DMS153 treated with DMSO at 0.1 percent for 48 hours (cell line): ENCODE measurements around the gene TRPT1.
A peak's percentile ranks its signal among the peaks of the same experiment; 100 is the strongest.

ENCODE experiments used
- DNase-seq: peaks from one replicate; lab custom pipeline; 2025; ENCODE audit not compliant: unreplicated experiment; lab: John Stamatoyannopoulos, UW

The TRPT1 gene

GRCh38 chr11:64231546-64231945 is 5.6 kb upstream of the TRPT1 start:
- no peak for DNase-seq

GRCh38 chr11:64230985-64231365 is 5.0 kb upstream of the TRPT1 start:
- DNase-seq = no peak

GRCh38 chr11:64230171-64230984 is 4.4 kb upstream of the TRPT1 start, which contains the start of gene DNAJC4:
DNAJC4 (plus strand) TSS chr11:64230548; CDS start chr11:64230855, 307 bp downstream.
- DNase-seq = peak; percentile 87

GRCh38 chr11:64229744-64230170 is 3.8 kb upstream of the TRPT1 start:
- DNase-seq = no peak

- DNase-seq = no peak
These were observed 3.2 kb upstream of the TRPT1 start for GRCh38 chr11:64229090-64229743.

- no peak for DNase-seq
These were observed 1.5 kb upstream of the TRPT1 start for GRCh38 chr11:64227405-64227956.

- peak; percentile 24 for DNase-seq
These were observed 593 bp upstream of the TRPT1 start for GRCh38 chr11:64226507-64227051.

GRCh38 chr11:64224891-64225607 is 937 bp downstream of the TRPT1 start:
- no peak for DNase-seq

- no peak for DNase-seq
These were observed 1.7 kb downstream of the TRPT1 start for GRCh38 chr11:64224151-64224890.

GRCh38 chr11:64223001-64223651 is 2.9 kb downstream of the TRPT1 start:
- no peak for DNase-seq

GRCh38 chr11:64222651-64223000 is 3.4 kb downstream of the TRPT1 start:
- DNase-seq = peak; percentile 50

- no peak for DNase-seq
These were observed 5.2 kb downstream of the TRPT1 start for GRCh38 chr11:64220798-64221197.

- no peak for DNase-seq
These were observed 5.7 kb downstream of the TRPT1 start for GRCh38 chr11:64220271-64220670.

GRCh38 chr11:64219755-64220154 is 6.2 kb downstream of the TRPT1 start:
- no peak for DNase-seq

- DNase-seq = no peak
These were observed 6.7 kb downstream of the TRPT1 start for GRCh38 chr11:64219354-64219684.

- no peak for DNase-seq
These were observed 7.2 kb downstream of the TRPT1 start for GRCh38 chr11:64218628-64219353.

GRCh38 chr11:64216879-64217278 is 9.1 kb downstream of the TRPT1 start:
- DNase-seq = no peak

- no peak for DNase-seq
These were observed 14.7 kb downstream of the TRPT1 start for GRCh38 chr11:64211181-64211872.
